ENCODE data around the gene LOXL1.

Gene LOXL1

GRCh38 chr15:73887481-73887880, 38.8 kb upstream of the LOXL1 start:
- no peak for ATAC-seq

GRCh38 chr15:73888224-73889041, 37.8 kb upstream of the LOXL1 start:
- no peak for TF ChIP-seq POU6F1 (CRISPR knock-in tag; IDR thresholded peaks at IDR 0.05; ENCODE audit: borderline replicate concordance, low read depth)
- no peak for TF ChIP-seq ZFP30 (CRISPR knock-in tag; IDR thresholded peaks at IDR 0.05)
- no peak for TF ChIP-seq ESRRG (CRISPR knock-in tag; IDR thresholded peaks at IDR 0.05)
- TF ChIP-seq ZNF70 (CRISPR knock-in tag; IDR thresholded peaks at IDR 0.05), result no peak
- TF ChIP-seq PATZ1 (CRISPR knock-in tag; IDR thresholded peaks at IDR 0.05; ENCODE audit: borderline replicate concordance), result no peak
- no peak for TF ChIP-seq CREB5 (CRISPR knock-in tag; IDR thresholded peaks at IDR 0.05; ENCODE audit: low read depth)
- no peak for TF ChIP-seq RARB (CRISPR knock-in tag; IDR thresholded peaks at IDR 0.05)
- no peak for TF ChIP-seq CSRNP3 (CRISPR knock-in tag; IDR thresholded peaks at IDR 0.05)
- TF ChIP-seq ZFP3 (CRISPR knock-in tag; IDR thresholded peaks at IDR 0.05), result no peak
- no peak for TF ChIP-seq OSR1 (CRISPR knock-in tag; IDR thresholded peaks at IDR 0.05)
- no peak for TF ChIP-seq ZNF8 (CRISPR knock-in tag; IDR thresholded peaks at IDR 0.05)
- TF ChIP-seq CSDC2 (CRISPR knock-in tag; IDR thresholded peaks at IDR 0.05), result no peak
- TF ChIP-seq ZC3H10 (CRISPR knock-in tag; IDR thresholded peaks at IDR 0.05), result no peak
- no peak for TF ChIP-seq PPARA (CRISPR knock-in tag; IDR thresholded peaks at IDR 0.05; ENCODE audit: borderline replicate concordance)
- no peak for TF ChIP-seq TCF4 (CRISPR knock-in tag; IDR thresholded peaks at IDR 0.05; ENCODE audit: borderline replicate concordance)
- ATAC-seq, result no peak

More at GRCh38 chr15:73887481-73887880, 38.8 kb upstream of the LOXL1 start:
- TF ChIP-seq ZC3H10 (CRISPR knock-in tag; IDR thresholded peaks at IDR 0.05), result no peak
- no peak for TF ChIP-seq ISL1 (CRISPR knock-in tag; IDR thresholded peaks at IDR 0.05)

- ATAC-seq, result no peak
These were observed 37.1 kb upstream of the LOXL1 start for GRCh38 chr15:73889053-73889761.

More at GRCh38 chr15:73889053-73889761, 37.1 kb upstream of the LOXL1 start:
- no peak for TF ChIP-seq CSDC2 (CRISPR knock-in tag; IDR thresholded peaks at IDR 0.05)
- TF ChIP-seq BACH2 (CRISPR knock-in tag; IDR thresholded peaks at IDR 0.05; ENCODE audit: borderline replicate concordance), result no peak
- TF ChIP-seq ZFP30 (CRISPR knock-in tag; IDR thresholded peaks at IDR 0.05), result no peak
- TF ChIP-seq TCF4 (CRISPR knock-in tag; IDR thresholded peaks at IDR 0.05; ENCODE audit: borderline replicate concordance), result no peak
- no peak for TF ChIP-seq ISL1 (CRISPR knock-in tag; IDR thresholded peaks at IDR 0.05)
- no peak for TF ChIP-seq ZNF70 (CRISPR knock-in tag; IDR thresholded peaks at IDR 0.05)
- TF ChIP-seq ARNTL (CRISPR knock-in tag; IDR thresholded peaks at IDR 0.05; ENCODE audit: borderline replicate concordance, low read depth), result no peak
- no peak for TF ChIP-seq ZNF565 (CRISPR knock-in tag; conservative IDR thresholded peaks at IDR 0.05; ENCODE audit: low read depth)
- no peak for TF ChIP-seq CREB5 (CRISPR knock-in tag; IDR thresholded peaks at IDR 0.05; ENCODE audit: low read depth)
- no peak for TF ChIP-seq PATZ1 (CRISPR knock-in tag; IDR thresholded peaks at IDR 0.05; ENCODE audit: borderline replicate concordance)
- TF ChIP-seq ZNF8 (CRISPR knock-in tag; IDR thresholded peaks at IDR 0.05), result no peak
- TF ChIP-seq OSR1 (CRISPR knock-in tag; IDR thresholded peaks at IDR 0.05), result no peak
- no peak for TF ChIP-seq TSHZ2 (CRISPR knock-in tag; IDR thresholded peaks at IDR 0.05)
- TF ChIP-seq TOX (CRISPR knock-in tag; IDR thresholded peaks at IDR 0.05; ENCODE audit: borderline replicate concordance), result no peak
- TF ChIP-seq ZC3H10 (CRISPR knock-in tag; IDR thresholded peaks at IDR 0.05), result no peak
- no peak for TF ChIP-seq PPARA (CRISPR knock-in tag; IDR thresholded peaks at IDR 0.05; ENCODE audit: borderline replicate concordance)
- TF ChIP-seq ESRRG (CRISPR knock-in tag; IDR thresholded peaks at IDR 0.05), result no peak
- TF ChIP-seq SNAI2 (CRISPR knock-in tag; IDR thresholded peaks at IDR 0.05), result no peak
